AG10803 (cell line): Measurements from ENCODE around the gene HOXA7.
A peak's percentile ranks its signal among the peaks of the same experiment; 100 is the strongest.

Experiments
- DNase-seq: peaks from one replicate; pipeline ENCODE4 v3.0.0; 2010; ENCODE audit warnings: low read depth
- H3K4me3 ChIP-seq: 2 replicates; pipeline ENCODE4 v1.5.1; 2011; ENCODE audit warnings: mild to moderate bottlenecking, low read length, control low read depth
- TF ChIP-seq, protein P1 (sequence below): conservative IDR thresholded peaks from 2 replicates; pipeline ENCODE4 v1.5.1; 2011; ENCODE audit warnings: mild to moderate bottlenecking, low read length, control low read depth, inconsistent platforms

The HOXA7 gene

DNA sequence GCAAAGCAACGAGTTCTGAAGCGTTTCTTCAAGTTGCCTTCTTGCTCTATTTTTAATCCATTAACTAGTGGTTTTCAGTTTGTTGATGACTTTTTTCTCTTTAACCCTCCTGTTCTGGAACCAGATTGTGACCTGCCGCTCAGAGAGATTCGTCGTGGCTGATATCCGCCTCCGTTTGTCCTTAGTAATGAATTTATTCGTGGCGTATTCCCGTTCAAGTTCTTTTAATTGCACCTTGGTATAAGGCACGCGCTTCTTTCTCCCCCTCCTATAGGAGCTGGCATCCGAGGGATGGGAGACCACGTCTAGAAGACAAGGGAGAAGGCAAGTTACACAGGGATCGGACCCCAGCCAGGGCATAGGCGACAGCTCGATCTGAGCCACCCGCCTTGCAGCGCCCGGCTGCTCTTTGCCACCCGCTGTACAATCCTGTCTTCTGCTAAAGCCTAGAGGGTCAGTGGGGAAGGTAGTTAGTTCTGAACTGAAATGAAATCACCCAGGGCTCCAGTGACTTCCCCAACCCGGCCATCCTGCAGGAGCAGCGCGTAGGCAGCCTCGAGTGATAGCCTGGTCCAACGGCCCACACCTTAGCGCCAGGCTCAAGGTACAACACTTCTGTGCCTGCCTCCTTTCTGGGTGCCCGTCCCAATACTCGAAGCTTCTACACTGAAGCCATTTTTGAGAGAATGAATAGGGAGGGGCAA, 41.8 kb upstream of the HOXA7 start:
- DNase-seq = no peak
- TF ChIP-seq, protein P1, sequence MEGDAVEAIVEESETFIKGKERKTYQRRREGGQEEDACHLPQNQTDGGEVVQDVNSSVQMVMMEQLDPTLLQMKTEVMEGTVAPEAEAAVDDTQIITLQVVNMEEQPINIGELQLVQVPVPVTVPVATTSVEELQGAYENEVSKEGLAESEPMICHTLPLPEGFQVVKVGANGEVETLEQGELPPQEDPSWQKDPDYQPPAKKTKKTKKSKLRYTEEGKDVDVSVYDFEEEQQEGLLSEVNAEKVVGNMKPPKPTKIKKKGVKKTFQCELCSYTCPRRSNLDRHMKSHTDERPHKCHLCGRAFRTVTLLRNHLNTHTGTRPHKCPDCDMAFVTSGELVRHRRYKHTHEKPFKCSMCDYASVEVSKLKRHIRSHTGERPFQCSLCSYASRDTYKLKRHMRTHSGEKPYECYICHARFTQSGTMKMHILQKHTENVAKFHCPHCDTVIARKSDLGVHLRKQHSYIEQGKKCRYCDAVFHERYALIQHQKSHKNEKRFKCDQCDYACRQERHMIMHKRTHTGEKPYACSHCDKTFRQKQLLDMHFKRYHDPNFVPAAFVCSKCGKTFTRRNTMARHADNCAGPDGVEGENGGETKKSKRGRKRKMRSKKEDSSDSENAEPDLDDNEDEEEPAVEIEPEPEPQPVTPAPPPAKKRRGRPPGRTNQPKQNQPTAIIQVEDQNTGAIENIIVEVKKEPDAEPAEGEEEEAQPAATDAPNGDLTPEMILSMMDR = no peak
- H3K4me3 ChIP-seq = peak overlapping the region; percentile 55

DNA sequence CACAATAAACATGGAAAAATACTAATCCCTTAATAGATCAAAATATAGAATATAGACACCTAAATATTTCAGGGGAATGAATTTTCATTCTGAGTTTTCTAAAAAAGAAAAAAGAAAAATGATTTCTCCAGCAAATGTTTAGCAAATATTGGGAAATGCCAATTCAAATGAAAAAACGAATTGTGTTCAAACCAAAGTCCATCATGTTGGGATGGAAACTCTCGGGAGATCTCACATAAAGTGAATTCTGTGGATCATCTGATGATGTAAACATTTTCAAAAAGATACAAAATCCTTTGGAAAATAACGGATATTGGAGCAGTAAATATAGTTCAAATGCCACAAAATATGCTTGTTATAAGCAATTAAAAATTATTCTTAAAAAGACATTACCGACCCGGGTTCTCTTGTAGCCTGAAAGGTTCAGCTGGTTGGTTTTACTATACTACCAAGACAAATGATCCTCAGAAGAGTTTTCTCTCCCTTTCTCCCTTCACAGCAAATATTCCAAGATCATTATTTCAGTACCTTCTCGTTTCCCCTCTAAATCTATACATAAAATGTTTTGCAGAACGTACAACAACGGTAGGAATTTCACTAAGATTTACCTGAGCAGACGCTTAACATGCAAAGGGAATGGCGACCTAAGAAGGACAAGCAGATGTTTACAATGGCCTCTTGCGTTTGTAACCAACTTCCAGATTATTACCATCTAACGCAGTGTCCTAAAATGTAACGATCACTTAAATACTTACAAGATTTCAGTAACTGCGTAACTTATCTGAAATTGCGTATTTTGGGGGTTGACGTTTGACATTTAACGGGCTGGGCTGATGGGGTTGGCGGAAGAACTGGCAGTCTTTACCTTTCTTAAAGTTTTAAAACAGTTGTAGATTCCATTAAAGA, 40.9 kb upstream of the HOXA7 start:
- DNase-seq = no peak
- no peak overlapping the region for H3K4me3 ChIP-seq
- TF ChIP-seq, protein P1 = no peak

DNA sequence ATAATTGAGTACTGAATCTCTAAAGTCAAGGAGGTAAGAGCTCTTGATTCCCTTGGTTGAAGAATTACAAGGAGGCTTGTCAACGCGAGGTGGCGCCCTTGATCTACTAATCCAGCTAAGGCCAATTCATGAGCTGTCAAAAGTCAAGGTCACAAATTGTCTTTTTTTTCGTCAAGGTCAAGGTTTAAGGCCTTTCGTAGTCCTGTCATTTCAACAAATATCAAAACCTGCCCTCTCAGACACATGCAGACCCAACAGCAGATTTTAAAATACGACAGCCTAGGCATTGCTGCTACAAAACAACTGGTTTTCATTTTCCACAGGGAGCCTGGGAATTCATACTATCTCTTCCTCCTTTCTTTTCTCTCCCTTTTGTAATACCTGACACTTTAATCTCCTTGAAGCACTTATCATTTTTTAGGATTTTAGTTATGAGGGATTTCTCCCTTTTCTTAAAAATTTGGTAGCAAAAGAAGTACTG, 39.9 kb upstream of the HOXA7 start:
- no peak overlapping the region for H3K4me3 ChIP-seq
- DNase-seq = peak; percentile 70
- TF ChIP-seq, protein P1 = peak; percentile 90

GRCh38 chr7:27194686-27195379, 38.4 kb upstream of the HOXA7 start:
- TF ChIP-seq, protein P1 = no peak
- H3K4me3 ChIP-seq = no peak overlapping the region
- no peak for DNase-seq

DNA sequence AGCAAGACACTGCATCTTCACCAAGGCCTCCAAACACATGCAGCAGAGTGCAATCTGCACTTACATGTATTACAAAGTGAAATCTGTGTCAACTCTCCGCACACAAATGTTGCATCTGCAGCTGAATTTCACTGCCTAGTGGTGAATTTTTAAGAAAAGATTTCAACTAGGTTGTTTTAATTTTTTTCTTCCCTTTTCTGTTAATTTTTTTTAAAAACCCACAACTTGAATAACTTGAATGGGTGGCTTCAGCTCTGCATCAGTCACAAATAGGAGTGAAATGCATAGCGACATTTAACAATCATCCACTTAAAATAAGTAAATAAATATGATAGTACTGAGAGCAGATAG, 37.5 kb upstream of the HOXA7 start:
- TF ChIP-seq, protein P1 = no peak
- H3K4me3 ChIP-seq = no peak overlapping the region
- DNase-seq = no peak

DNA sequence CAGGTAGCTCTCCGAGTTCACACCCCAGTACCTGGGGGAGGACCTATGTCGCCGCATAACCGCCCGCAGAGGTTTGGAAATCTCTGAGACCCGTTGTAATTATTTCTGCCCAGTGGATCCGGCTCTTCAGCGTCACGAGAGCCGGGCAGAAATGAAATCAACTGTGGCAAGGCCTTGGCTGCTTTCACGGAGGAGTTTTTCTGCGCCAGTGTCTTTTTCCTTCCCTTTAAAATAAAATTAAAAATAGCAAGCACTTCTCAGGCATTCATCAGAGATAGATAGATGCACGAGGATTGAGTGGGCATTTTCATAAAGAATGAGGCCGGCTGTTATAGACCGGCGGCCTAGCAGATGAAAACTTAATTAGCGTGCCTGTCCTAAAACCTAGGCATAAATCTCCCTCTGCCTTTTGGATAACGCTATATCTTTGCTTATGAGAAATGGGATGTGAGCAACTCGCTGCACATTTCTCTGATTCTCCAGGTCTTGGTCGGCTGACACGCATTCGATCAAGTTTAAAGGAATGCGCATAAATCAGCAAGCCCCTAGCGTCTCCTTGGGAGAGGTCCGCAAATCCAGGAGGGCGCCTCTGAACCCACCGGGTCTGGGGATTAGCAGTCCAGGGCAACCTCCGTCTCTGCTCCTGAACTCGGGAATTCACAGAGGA, 37.0 kb upstream of the HOXA7 start:
- no peak for DNase-seq
- no peak overlapping the region for H3K4me3 ChIP-seq
- TF ChIP-seq, protein P1 = no peak
